ENCODE data around the gene ERRFI1.

The ERRFI1 gene

DNA sequence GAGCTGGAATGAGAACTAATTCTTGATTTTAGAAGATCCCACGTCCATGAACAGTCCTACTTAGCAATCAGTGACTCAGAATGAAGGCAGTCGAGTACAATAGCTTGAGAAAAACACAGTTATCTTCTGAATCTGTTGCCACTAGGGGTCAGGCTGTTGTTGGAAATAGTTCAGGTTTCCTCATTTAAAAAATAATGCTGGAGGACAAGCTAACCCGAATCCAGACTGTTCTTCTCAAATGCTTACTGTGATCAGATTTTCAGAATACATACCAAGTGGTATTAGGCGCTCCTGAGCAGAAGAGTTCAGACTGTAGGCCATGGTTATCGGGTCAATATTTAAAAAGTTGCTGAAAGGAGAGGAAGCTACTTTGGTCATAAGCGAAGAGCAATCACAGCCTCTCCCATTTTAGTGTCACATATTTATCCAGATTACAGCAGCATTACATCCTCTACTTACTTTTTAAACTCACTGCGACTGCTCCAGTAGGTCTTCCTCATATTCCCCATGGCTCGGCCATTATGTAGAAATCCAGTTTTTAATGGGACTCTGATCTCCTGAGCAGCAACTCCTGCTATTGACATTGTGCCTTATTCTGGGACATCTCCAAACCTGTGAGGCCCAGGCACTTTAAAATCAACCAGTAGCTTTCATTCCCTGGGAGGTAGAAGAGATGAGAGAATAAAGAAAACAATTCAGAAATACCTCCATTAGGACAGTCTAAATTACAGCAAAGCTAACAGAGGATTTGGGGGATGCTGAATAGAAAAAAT, 10.9 kb downstream of the ERRFI1 start:
- TF ChIP-seq, protein P1, sequence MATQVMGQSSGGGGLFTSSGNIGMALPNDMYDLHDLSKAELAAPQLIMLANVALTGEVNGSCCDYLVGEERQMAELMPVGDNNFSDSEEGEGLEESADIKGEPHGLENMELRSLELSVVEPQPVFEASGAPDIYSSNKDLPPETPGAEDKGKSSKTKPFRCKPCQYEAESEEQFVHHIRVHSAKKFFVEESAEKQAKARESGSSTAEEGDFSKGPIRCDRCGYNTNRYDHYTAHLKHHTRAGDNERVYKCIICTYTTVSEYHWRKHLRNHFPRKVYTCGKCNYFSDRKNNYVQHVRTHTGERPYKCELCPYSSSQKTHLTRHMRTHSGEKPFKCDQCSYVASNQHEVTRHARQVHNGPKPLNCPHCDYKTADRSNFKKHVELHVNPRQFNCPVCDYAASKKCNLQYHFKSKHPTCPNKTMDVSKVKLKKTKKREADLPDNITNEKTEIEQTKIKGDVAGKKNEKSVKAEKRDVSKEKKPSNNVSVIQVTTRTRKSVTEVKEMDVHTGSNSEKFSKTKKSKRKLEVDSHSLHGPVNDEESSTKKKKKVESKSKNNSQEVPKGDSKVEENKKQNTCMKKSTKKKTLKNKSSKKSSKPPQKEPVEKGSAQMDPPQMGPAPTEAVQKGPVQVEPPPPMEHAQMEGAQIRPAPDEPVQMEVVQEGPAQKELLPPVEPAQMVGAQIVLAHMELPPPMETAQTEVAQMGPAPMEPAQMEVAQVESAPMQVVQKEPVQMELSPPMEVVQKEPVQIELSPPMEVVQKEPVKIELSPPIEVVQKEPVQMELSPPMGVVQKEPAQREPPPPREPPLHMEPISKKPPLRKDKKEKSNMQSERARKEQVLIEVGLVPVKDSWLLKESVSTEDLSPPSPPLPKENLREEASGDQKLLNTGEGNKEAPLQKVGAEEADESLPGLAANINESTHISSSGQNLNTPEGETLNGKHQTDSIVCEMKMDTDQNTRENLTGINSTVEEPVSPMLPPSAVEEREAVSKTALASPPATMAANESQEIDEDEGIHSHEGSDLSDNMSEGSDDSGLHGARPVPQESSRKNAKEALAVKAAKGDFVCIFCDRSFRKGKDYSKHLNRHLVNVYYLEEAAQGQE (IDR thresholded peaks at IDR 0.05; ENCODE audit: insufficient read depth in 1 of 2, low read depth in 2 of 2, low read length in 2 of 2), result no peak
- TF ChIP-seq POLR2AphosphoS5 (IDR thresholded peaks at IDR 0.05; ENCODE audit: low read depth, low read length), result peak; percentile 64

DNA sequence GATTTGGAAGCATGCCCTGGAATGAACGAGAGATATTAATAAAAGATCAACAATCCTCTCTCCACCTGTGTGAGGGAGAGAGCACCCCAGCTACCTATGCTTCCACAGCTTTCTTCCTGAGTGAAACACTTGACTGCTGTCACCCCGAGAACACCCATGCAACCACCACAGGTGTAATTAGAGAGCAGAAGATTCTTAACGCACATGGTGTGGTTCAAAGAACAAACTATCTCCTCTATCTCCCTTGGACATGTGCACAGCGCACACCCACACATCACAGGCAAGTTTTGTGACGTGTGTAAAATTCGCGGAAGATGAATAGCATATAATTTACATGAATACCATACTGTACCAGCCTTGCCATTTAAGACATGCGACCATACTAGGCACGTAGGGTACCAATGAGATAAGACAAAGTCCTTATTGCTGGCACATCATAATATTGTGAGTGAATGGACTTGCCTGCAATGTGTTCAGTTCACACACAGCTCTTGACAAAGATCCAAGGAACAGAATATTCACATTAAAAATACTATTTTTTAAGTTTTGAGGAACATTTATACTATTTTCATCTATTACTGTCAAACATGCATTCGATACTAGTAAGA, 11.6 kb downstream of the ERRFI1 start:
- TF ChIP-seq, protein P1 (IDR thresholded peaks at IDR 0.05; ENCODE audit: insufficient read depth in 1 of 2, low read depth in 2 of 2, low read length in 2 of 2), result no peak
- no peak for TF ChIP-seq TAF1 (IDR thresholded peaks at IDR 0.05; ENCODE audit: borderline replicate concordance, insufficient read depth, low read length)
- no peak for TF ChIP-seq SIN3A (IDR thresholded peaks at IDR 0.05; ENCODE audit: borderline replicate concordance, insufficient read depth, low read length)
- TF ChIP-seq POLR2AphosphoS5 (IDR thresholded peaks at IDR 0.05; ENCODE audit: low read depth, low read length), result no peak
- no peak for TF ChIP-seq FOXP2 (optimal IDR thresholded peaks at IDR 0.05; ENCODE audit: borderline replicate concordance, extremely low read depth, extremely low read length, insufficient read depth)

GRCh38 chr1:8013800-8014199, 12.3 kb downstream of the ERRFI1 start:
- TF ChIP-seq, protein P1 (IDR thresholded peaks at IDR 0.05; ENCODE audit: insufficient read depth in 1 of 2, low read depth in 2 of 2, low read length in 2 of 2), result no peak
- TF ChIP-seq TAF1 (IDR thresholded peaks at IDR 0.05; ENCODE audit: borderline replicate concordance, insufficient read depth, low read length), result no peak
- no peak for TF ChIP-seq SIN3A (IDR thresholded peaks at IDR 0.05; ENCODE audit: borderline replicate concordance, insufficient read depth, low read length)
- no peak for TF ChIP-seq FOXP2 (optimal IDR thresholded peaks at IDR 0.05; ENCODE audit: borderline replicate concordance, extremely low read depth, extremely low read length, insufficient read depth)
- no peak for TF ChIP-seq POLR2AphosphoS5 (IDR thresholded peaks at IDR 0.05; ENCODE audit: low read depth, low read length)

DNA sequence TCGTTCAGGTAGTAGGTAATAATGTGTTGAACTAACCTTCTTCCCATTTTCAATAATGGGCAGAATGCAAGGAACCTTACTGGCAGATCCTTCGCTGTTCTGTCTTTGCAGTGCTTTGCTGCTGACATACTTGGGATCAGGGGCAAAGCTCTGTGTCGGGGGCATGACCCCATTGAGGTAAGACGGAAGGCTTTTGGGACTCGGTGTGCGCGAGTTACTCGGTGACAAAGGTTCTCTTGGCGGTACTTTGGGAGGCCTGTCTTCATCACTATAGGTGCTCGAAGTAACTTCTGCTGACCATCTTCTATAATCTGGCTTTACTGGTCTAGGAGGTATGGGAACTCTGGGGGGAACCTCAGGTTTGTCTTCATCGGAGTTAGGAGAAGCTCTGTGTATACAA, 12.7 kb downstream of the ERRFI1 start:
- TF ChIP-seq, protein P1 (IDR thresholded peaks at IDR 0.05; ENCODE audit: insufficient read depth in 1 of 2, low read depth in 2 of 2, low read length in 2 of 2), result no peak
- TF ChIP-seq POLR2AphosphoS5 (IDR thresholded peaks at IDR 0.05; ENCODE audit: low read depth, low read length), result no peak; the same call in 1 of the 2 replicates
- no peak for TF ChIP-seq FOXP2 (optimal IDR thresholded peaks at IDR 0.05; ENCODE audit: borderline replicate concordance, extremely low read depth, extremely low read length, insufficient read depth)
- TF ChIP-seq SIN3A (IDR thresholded peaks at IDR 0.05; ENCODE audit: borderline replicate concordance, insufficient read depth, low read length), result no peak
- TF ChIP-seq TAF1 (IDR thresholded peaks at IDR 0.05; ENCODE audit: borderline replicate concordance, insufficient read depth, low read length), result no peak

Measured in PFSK-1 (cell line).